Nephron (organoid): ENCODE measurements around the gene EIF4E1B.

ENCODE experiments used
- H3K27ac Mint-ChIP-seq, 3 experiments: 2 replicates each; pipeline ENCODE4 v1.8.0; 2020; ENCODE audit warnings: mixed read lengths in 3 of 3, mild to moderate bottlenecking in 2 of 3, moderate library complexity in 1 of 3
- H3K27me3 Mint-ChIP-seq: 2 replicates; pipeline ENCODE4 v1.8.0; 2021; ENCODE audit warnings: low read depth, mild to moderate bottlenecking, moderate library complexity, mixed read lengths
- H3K36me3 Mint-ChIP-seq: 2 replicates; pipeline ENCODE4 v1.8.0; 2020; ENCODE audit warnings: low read depth, mixed read lengths
- H3K4me1 Mint-ChIP-seq: 2 replicates; pipeline ENCODE4 v1.8.0; 2020; ENCODE audit warnings: mixed read lengths
- H3K4me3 Mint-ChIP-seq, 3 experiments: 2 replicates each; pipeline ENCODE4 v1.8.0; 2020; ENCODE audit warnings: mild to moderate bottlenecking in 3 of 3, mixed read lengths in 3 of 3, moderate library complexity in 2 of 3
- H3K9me3 Mint-ChIP-seq: 2 replicates; pipeline ENCODE4 v1.8.0; 2020; ENCODE audit warnings: mixed read lengths
- CTCF ChIP-seq, 3 experiments: fragments of 200-600 bp; sonication (generic); IDR thresholded peaks; one replicate each; pipeline ENCODE4 v1.5.0; 2021; ENCODE audit warnings: antibody characterized with exemption in 3 of 3; ENCODE audit not compliant: unreplicated experiment in 3 of 3

The EIF4E1B gene

GRCh38 chr5:176678584-176678983 lies 48.1 kb downstream of the EIF4E1B start:
- Mint-ChIP-seq H3K4me1 (no peaks in the 10 kb centered on the region), H3K36me3 (no peaks in the 10 kb centered on the region), H3K27me3 (peaks cover 70% of the 10 kb centered on the region), H3K4me3 (no peak overlapping the region), H3K9me3 (no peaks in the 10 kb centered on the region), H3K27ac (no peak overlapping the region)
- no peak for TF ChIP-seq CTCF (IDR thresholded peaks at IDR 0.05; ENCODE audit: unreplicated experiment in 3 of 3)

- no peaks in the 10 kb centered on the region for H3K4me1 Mint-ChIP-seq
- H3K4me3 Mint-ChIP-seq = no peak overlapping the region
- H3K27me3 Mint-ChIP-seq = peaks cover 80% of the 10 kb centered on the region
- H3K27ac Mint-ChIP-seq = no peak overlapping the region
- no peaks in the 10 kb centered on the region for H3K36me3 Mint-ChIP-seq
- peaks cover 4% of the 10 kb centered on the region for H3K9me3 Mint-ChIP-seq
- TF ChIP-seq CTCF (IDR thresholded peaks at IDR 0.05; ENCODE audit: unreplicated experiment in 3 of 3) = no peak
Measured at GRCh38 chr5:176679365-176680225, 49.1 kb downstream of the EIF4E1B start.

GRCh38 chr5:176680226-176680563 lies 49.7 kb downstream of the EIF4E1B start:
- Mint-ChIP-seq H3K36me3 (peaks cover 3% of the 10 kb centered on the region), H3K4me1 (no peaks in the 10 kb centered on the region), H3K27me3 (peaks cover 82% of the 10 kb centered on the region), H3K4me3 (no peak overlapping the region), H3K27ac (no peak overlapping the region), H3K9me3 (peaks cover 6% of the 10 kb centered on the region)
- TF ChIP-seq CTCF (IDR thresholded peaks at IDR 0.05; ENCODE audit: unreplicated experiment in 3 of 3) = no peak

GRCh38 chr5:176682016-176682531 lies 51.6 kb downstream of the EIF4E1B start:
- Mint-ChIP-seq H3K4me1 (no peaks in the 10 kb centered on the region), H3K4me3 (no peak overlapping the region), H3K9me3 (peaks cover 11% of the 10 kb centered on the region), H3K27me3 (peaks cover 83% of the 10 kb centered on the region), H3K27ac (no peak overlapping the region), H3K36me3 (peaks cover 4% of the 10 kb centered on the region)
- no peak for TF ChIP-seq CTCF (IDR thresholded peaks at IDR 0.05; ENCODE audit: unreplicated experiment in 3 of 3)

GRCh38 chr5:176685010-176685409 lies 54.5 kb downstream of the EIF4E1B start:
- no peak for TF ChIP-seq CTCF (IDR thresholded peaks at IDR 0.05; ENCODE audit: unreplicated experiment in 3 of 3)
- peaks cover 4% of the 10 kb centered on the region for H3K36me3 Mint-ChIP-seq

GRCh38 chr5:176687247-176687646 lies 56.8 kb downstream of the EIF4E1B start:
- Mint-ChIP-seq H3K36me3 (peaks cover 4% of the 10 kb centered on the region), H3K27ac (no peak overlapping the region), H3K27me3 (peaks cover 56% of the 10 kb centered on the region), H3K4me3 (no peak overlapping the region), H3K4me1 (peaks cover 2% of the 10 kb centered on the region), H3K9me3 (peaks cover 11% of the 10 kb centered on the region)
- TF ChIP-seq CTCF (IDR thresholded peaks at IDR 0.05; ENCODE audit: unreplicated experiment in 3 of 3) = no peak

More at GRCh38 chr5:176685010-176685409, 54.5 kb downstream of the EIF4E1B start:
- H3K4me3 Mint-ChIP-seq = no peak overlapping the region
- H3K9me3 Mint-ChIP-seq = peaks cover 11% of the 10 kb centered on the region
- H3K4me1 Mint-ChIP-seq = no peaks in the 10 kb centered on the region
- H3K27ac Mint-ChIP-seq = no peak overlapping the region
- peaks cover 64% of the 10 kb centered on the region for H3K27me3 Mint-ChIP-seq
